Measurements from ENCODE around the gene BEST2.
"Not testable (repeated sequence)": the region's sequence is repeated elsewhere in the genome, so short reads cannot be mapped to it uniquely, and the experiment has no call there.

Gene BEST2

DNA sequence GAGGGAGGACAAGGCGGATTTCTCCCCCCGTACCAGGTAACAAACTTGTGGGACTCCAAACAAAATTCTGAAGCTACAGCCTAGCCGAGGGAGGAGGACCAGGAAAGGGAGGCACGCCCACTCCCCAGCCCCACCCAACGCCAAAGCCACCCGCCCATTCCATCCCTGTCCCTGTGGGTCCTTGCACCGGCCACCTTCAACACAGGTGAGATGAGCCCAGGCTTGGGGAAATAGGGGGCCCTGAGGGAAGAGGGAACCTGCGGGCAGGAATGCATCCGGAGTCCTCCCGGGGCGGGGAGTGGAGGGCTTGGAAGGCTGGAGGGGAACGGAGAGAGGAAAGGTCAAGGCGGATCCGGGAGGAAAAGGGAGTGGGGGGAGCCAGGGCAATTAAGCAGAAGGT is at the start of gene BEST2:
Gene BEST2, plus strand, starts transcription at position 157 of the 400 bp plus-strand sequence. CDS start 802 bp downstream, outside the sequence.
- no peak for DNase-seq (ENCODE audit: low read depth)

DNA sequence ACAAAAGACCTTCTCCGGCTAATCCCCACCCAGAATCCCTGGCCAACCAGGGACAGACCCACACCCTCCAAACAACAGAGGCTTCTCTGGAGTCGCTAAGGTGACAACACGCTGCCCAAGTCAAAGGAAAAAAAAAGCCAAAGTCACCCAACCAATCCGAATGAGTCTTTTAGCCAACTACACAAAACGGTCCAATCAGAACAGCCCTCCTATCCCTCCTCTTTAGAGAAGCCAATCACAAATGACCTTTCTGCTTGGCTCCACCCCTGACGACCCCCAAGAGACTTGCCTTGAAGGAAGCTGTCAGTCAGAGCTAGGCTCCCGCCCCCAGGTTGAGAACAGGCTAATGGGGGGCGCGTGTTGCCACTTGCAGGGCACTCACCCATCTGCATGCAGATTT is 48.5 kb upstream of the BEST2 start:
- peak; percentile 49 for DNase-seq (ENCODE audit: low read depth)

DNA sequence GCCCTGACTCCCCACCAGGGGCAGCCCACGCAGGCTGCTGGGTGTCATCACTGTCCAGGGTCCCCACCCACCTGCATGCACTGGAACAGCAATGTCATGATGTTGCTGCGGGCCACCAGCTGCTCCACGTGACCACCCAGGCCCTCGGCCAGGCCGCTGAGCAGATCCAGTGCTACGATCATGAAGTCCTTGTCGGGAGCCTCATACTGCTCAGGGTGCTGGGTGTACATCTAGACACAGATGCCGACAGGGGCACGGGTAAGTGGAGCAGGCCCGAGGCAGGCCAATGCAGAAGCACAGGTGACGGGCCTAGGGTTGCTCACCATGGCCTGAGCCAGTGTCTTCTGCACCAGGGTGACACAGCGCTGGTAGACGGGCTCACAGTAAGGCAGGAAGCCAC is 46.4 kb upstream of the BEST2 start:
- no peak for DNase-seq (ENCODE audit: low read depth)

DNA sequence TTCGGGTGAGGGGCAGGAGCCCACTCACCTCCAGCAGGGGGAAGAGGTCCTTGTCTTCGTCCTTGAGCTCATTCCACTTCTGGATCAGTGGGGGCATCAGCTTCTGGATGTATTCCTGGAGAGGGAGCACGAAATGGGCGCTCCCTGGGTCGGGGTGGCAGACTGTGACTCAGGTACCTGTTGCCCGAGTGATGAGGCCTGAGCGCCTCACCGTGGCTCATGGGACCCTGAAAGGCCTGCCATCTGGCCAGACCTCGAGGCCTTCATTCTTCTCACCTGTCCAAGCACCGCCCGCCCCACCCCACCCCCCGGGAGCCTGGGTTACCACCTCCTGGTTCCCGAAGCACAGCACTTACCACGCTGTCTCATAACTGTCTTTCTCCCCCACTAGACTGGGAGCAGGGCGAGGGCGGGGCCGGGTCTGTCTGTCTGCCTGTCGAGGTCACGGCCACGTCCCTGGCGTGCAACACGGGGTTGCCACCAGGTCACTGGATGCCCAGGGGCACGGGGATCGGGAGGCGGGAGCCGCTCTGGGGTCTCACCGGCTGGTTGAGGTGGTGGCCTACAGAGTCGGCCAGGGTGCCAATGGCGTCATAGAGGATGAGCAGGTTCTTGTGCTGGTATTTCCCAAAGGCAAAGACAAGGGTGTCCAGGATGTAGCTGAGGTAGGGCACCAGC is 45.8 kb upstream of the BEST2 start:
- DNase-seq (ENCODE audit: low read depth) = no peak

DNA sequence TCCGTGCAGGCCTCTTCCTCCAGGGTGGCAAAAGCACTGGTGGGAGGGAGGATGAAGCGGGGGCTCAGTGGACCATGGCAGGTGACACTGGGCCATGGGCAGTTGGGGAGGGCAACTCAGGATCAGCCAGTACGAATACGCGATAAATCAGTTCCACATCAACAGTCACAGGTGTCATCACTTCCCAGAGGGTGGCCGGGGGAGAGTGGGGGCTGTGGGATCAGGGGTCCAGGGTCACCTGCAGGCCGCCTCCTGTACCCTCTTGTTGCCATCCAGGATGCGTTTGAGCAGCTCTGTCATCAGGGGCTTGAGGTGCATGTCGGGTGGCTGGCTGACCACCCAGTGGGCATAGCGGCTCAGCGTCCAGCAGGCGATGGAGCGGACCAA is 45.3 kb upstream of the BEST2 start:
- no peak for DNase-seq (ENCODE audit: low read depth)

DNA sequence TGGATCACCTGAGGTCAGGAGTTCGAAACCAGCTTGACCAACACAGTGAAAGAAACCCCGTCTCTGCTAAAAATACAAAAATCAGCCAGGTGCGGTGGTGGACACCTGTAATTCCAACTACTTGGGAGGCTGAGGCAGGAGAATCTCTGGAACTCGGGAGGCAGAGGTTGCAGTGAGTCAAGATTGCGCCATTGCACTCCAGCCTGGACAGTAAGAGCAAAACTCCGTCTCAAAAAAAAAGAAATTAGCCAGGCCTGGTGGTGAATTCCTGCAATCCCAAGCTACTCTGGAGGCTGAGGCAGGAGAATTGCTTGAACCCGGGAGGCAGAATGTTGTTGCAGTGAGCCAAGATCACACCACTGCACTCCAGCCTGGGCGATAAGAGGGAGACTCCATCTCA is 43.0 kb upstream of the BEST2 start:
- DNase-seq (ENCODE audit: low read depth) = no peak

DNA sequence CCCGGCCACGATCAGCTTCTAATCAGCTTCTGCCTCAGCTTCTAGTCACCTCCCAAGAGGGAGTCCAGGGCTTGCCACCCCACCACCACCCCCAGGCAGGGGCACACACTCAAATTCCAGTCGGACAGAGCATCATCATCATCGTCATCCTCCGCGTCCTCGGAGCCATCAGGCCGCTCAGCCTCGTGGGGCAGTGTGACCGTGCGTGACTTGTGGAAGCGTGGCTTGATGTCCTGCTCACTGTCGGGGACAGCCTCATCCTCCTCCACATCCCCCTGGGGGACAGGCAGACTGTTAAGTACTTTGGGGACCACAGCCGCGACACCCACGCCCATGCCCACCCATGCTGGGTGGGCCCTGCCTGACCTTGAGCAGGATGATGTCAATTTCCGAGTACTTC is 40.4 kb upstream of the BEST2 start:
- no peak for DNase-seq (ENCODE audit: low read depth)

DNA sequence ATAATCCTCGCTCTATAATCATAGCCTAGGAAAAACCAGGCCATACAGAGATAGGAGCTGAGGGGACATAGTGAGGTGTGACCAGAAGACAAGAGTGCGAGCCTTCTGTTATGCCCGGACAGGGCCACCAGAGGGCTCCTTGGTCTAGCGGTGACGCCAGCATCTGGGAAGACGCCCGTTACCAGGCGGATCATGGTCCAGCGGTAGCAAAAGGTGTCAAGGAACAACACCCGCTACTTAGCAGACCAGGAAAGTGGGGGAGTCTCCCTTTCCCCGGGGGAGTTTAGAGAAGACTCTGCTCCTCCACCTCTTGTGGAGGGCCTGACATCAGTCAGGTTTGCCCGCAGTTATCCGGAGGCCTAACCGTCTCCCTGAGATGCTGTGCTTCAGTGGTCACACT is 39.5 kb upstream of the BEST2 start:
- DNase-seq (ENCODE audit: low read depth) = not testable (repeated sequence)

DNA sequence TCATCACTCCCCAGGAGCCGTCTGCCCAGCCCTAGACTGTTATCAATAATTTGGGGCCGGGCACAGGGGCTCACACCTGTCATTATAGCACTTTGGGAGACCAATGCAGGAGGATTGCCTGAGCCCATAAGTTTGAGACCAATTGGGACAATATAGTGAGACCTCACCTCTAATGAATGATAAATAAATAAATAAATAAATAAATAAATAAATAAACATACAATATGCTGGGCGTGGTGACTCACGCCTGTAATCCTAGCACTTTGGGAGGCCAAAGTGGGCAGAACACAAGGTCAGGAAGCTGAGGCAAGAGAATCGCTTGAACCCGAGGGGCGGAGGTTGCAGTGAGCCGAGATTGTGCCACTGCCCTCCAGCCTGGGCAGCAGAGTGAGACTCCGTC is 38.3 kb upstream of the BEST2 start:
- DNase-seq (ENCODE audit: low read depth) = not testable (repeated sequence)

DNA sequence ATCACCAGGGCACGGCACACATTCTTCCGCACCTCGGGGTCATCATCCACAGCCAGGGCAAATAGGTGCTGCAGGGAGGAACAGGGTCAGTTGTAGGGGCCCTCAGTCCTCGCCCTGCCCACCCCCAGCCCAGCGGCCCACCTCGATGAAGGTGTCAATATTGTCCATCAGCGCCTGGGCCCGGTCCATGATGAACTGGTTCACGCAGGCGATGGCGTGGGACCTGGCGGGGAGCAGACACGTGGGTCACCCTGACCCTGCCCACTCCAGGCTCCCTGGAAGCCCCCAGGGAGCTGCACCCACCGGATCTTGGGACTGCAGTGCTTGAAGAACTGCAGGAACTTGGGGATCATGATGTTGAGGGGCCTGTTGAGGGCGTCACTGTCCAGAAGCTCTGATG is 36.5 kb upstream of the BEST2 start:
- no peak for DNase-seq (ENCODE audit: low read depth)

DNA sequence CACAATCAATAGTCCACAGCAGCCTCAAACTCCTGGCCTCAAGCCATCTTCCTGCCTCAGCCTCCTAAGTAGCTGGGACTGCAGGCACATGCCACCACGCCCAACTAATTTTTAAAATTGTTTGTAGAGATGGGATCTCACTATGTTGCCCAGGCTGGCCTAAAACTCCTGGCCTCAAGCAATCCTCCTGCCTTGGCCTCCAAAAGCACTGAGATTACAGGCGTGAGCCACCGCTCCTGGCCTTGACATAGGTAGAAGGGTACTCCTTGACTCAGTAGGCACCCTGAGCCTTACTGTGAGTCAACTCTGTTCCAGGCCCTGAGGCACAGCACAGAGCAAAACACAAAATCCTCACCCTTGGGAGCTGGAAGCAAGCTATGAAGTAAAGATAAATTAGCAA is 35.7 kb upstream of the BEST2 start:
- no peak for DNase-seq (ENCODE audit: low read depth)

DNA sequence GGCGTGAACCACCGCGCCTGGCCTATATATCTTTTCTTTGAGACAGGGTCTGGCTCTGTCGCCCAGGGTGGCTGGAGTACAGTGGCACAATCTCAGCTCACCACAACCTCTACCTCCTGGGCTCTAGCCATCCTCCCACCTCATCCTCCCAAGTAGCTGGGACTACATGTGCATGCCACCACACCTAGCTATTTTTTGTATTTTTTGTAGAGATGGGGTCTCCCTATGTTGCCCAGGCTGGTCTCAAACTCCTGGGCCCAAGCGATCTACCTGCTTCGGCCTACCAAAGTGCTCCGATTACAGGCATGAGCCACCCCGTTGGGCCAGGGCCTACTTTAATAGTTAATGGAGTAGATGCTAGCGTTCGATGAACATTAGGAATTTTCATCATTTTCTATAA is 31.3 kb upstream of the BEST2 start:
- no peak for DNase-seq (ENCODE audit: low read depth)

DNA sequence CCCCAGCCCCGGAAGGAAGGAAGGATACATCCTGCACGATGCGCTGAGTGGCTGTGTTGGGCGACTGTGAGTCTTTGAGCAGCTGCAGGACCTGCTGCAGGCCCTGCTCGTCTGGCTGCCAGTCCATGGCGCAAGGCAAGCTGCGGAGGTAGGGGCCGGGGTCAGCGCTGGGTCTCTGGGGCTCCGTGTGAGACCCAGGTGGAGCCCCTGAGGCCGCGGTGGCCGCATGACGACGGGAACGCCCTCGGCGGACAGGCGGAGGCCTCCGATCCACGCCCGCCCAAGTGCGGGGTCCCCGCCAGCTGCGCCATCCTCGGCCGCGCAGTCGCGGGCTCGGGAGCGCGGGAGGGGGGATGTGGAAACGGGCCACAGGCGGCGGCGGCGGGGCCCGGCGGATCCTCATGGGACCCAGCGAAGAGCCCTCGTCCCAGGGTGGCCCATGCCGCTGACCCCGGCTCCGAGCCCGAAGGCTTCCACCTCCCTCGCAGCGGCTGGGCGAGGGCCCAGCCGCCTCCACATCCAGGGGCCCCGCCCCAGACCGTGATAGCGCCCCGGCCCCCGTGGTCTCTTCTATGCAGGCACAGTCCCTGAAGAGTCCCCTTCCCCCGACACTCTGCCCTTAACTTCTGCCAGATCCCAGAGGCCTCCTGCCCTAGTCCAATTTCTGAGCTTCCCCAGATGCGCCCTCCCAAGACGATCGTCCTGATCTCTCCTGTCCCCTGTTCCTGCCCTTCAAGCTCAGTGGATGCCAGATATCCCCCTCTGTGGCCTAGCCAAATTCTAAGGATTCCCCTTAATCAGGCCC is 30.5 kb upstream of the BEST2 start:
- no peak for DNase-seq (ENCODE audit: low read depth)

DNA sequence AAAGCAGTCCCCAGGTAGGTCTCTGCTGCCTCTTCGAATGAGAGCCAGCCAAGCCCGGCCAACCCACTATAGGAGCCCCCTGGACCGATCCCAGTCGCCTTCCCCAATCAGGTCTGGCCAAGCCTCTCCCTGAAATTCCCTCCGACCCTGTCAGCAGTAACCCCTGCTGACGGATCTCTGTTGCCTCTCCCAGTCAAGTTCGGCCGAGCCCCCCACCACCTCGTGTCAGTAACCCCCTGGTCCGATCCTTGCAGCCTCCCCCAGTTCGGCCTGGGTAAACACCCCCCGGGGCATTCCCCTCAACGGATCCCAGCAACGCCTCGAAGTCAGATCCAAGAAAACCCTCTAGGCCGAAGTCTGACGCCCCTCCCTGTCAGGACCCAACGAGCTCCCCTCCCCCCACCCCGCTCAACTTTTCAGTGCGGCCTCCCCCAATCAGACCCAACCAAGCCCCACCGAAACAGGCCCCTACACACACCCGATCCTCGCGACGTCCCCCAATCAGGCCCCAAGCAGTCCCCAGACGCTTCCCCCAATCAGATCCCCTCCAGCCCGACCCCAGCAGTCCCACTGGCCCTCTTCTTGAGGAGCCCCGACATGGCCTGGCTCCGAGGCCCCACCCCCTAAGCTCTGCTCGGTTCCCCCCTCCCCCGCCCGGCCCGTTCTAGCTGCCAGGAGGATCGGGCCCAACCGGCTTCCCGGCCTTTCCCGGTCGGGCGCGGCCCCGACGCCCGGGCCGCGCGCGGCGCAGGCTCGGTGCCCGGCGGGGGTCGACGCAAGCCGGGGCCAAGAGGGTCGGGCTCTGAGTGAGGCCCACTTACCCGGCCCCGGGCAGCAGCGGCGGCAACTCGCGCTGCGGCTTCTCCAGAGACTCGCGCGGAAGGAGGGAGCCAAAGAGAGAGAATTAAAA is 29.7 kb upstream of the BEST2 start:
- DNase-seq (ENCODE audit: low read depth) = peak; percentile 64

DNA sequence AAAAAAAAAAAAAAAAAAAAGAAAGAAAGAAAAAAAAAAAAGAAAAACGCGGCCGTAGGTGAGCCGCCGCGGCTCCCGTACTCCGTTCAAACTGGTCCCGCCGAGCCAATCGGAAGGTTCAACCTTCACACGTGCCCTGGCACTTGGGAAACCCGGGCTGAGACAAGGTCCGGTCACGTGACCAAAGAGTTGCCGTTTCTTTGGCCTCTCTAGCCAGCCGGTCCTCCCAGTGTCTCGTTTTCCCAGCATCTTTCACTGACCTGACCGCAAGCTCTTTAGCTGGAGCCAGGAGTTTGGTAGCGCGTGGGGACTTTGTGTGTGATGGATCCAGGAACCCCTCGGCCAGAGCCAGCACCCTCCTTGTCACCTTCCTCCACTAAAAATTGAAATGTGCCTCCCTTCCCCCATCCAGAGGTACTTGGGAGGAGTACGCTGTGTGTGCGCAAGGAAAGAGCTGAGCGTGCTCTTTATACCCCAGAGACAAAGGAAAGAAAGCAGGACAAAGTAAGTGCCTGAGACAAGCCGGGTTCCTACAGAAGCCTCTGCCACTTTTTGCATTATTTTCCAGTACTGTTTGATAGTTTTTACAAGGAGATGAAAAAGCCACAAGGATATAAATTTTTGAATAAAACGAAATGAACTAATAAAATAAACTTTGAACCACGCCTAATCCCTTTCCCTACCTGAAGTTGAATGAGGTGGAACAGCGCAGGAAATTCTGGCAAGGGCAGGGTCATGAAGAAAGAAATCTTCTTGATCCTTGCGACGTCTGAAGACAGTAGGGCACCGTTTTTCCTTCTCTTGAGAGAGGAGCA is 28.8 kb upstream of the BEST2 start:
- peak; percentile 99 for DNase-seq (ENCODE audit: low read depth)

DNA sequence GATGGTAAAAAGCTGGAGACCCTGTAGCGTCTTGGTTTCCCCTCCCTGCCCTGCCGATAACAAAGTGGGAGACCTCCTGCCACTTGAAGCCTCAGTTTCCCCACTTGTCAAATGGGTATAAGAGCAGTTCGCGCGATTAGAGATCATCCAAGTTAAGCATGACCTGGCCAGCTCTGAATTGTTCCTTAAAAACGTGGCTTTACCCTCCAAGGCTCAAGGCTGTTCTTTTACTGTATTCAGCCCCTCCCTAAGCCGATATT is 28.3 kb upstream of the BEST2 start:
- DNase-seq (ENCODE audit: low read depth) = no peak

DNA sequence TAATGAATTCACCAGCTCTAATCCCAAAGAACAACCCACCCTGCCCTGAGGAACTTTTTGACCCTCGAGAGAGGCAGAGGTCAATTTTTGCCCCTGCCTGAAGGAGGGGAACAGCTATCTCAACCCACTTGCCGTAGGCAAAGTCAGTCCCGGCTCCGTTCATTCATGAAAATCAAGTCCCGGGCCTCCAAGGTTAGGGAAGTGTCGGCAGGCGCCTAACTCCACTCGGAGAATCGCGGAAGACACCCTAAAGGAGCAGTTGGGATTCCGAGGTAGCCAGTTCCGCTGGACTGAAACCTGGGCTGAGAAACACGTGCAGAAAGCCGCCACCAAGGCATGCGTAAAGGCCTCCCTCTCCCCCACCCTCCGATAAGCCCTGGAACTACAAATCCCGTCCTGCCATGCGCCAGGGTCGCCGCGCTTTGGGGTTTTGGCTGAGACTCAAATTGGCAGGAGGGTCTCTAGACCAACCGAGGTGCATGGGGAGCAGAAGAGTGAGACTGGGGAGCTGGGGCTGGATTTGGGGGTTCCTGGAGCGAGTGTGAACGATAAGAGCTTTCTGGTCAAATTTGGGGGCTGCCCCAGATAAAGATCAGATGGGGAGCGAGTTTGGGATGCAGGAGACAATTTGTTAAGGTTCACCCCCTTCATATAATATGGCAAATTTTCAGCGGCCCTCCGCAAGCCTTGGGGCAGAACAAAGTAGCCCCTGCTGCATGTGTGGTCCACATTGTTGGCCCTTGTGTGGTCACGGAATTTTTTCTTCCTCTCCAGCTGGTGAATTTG is 27.8 kb upstream of the BEST2 start, which contains the start of gene TNPO2:
Gene TNPO2, minus strand, starts transcription at position 292 of the 786 bp plus-strand sequence. CDS start 2,955 bp downstream, outside the sequence.
- peak; percentile 57 for DNase-seq (ENCODE audit: low read depth)

DNA sequence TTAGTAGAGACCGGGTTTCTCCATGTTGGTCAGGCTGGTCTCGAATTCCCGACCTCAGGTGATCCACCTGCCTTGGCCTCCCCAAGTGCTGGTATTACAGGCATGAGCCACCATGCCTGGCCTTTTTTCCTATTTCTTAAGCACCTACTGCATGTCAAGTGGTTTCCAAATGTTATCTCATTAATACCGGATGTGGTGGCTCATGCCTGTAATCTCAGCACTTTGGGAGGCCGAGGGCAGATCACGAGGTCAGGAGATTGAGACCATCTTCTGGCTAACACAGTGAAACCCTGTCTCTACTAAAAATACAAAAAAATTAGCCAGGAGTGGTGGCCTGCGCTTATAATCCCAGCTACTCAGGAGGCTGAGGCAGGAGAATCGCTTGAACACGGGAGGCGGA is 26.0 kb upstream of the BEST2 start:
- DNase-seq (ENCODE audit: low read depth) = not testable (repeated sequence)

DNA sequence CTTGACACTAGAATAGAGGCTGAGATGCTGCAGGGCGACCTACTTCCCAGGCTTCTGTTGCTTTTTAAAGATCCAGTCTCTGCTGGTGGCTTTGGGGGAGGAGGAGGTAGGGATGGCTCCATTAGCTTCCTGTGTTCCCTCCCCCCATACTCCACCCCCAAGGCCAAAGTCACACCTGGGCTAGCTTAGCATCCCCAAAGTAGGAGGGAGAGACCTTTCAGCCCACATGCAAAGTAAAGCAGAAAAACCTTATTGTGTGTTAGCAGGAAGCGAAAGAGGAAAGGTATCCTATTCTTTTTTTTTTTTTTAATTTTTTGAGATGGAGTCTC is 24.6 kb upstream of the BEST2 start:
- DNase-seq (ENCODE audit: low read depth) = no peak

DNA sequence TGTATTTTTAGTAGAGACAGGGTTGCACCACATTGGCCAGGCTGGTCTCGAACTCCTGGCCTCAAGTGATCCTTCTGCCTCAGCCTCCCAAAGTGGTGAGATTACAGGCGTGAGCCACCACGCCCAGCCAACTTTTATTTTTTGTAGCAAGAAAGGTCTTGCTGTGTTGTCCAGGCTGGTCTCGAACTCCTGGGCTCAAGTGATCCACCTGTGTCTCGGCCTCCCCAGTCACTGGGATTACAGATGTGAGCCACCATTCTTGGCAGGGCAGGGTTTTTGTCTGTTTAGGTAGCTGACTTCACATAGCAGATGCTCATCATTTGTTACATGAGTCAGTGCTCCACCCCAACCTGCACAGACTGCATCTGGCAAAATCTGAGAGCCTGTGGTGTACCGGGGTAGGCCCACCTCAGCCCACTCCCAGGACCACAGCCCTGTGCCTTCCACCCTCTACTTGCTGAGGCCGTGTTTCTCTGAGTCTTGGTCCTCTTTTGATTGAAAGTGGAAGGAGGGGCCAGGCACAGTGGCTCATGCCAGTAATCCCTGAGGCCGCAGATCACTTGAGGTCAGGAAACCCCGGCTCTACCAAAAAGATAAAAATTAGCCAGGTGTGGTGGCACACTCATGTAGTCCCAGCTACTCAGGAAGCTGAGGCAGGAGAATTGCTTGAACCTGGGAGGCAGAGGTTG is 23.7 kb upstream of the BEST2 start:
- no peak for DNase-seq (ENCODE audit: low read depth)

DNA sequence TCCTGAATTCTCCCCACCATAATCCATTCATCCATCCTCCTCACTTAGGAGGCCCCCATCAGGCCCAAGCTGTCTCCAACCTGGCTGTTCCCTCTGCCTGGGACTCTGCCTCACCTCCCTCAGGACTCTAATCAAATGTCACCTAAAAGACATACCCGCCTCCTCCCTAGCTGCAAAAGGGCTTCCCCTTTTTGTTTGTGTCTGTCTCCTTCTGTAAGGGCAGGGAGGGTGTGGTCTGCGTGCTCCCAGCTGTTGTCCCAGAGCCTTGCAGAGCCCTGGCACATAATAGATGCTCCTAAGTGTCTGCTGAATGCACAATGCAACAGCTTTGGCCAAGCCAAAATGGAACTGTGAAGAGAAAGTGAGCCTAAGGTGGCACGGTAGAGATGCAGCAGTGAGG is 21.5 kb upstream of the BEST2 start:
- no peak for DNase-seq (ENCODE audit: low read depth)

Measured in amniotic epithelial cell (primary cell).